Stimulated activated CD4-positive, alpha-beta T cell treated with anti-CD3 and anti-CD28 coated beads, Interleukin-12 subunit alpha, Interleukin-12 subunit beta, amount 100 ng/mL, for 24 hours (primary cell): ENCODE measurements around the gene XPO6.
"Not testable (repeated sequence)": the region's sequence is repeated elsewhere in the genome, so short reads cannot be mapped to it uniquely, and the experiment has no call there.

Source experiments
- DNase-seq, 2 experiments: peaks; one replicate each; pipeline ENCODE4 v3.0.0-alpha.2; 2020; ENCODE audit warnings: low read depth in 2 of 2

The XPO6 gene

DNA sequence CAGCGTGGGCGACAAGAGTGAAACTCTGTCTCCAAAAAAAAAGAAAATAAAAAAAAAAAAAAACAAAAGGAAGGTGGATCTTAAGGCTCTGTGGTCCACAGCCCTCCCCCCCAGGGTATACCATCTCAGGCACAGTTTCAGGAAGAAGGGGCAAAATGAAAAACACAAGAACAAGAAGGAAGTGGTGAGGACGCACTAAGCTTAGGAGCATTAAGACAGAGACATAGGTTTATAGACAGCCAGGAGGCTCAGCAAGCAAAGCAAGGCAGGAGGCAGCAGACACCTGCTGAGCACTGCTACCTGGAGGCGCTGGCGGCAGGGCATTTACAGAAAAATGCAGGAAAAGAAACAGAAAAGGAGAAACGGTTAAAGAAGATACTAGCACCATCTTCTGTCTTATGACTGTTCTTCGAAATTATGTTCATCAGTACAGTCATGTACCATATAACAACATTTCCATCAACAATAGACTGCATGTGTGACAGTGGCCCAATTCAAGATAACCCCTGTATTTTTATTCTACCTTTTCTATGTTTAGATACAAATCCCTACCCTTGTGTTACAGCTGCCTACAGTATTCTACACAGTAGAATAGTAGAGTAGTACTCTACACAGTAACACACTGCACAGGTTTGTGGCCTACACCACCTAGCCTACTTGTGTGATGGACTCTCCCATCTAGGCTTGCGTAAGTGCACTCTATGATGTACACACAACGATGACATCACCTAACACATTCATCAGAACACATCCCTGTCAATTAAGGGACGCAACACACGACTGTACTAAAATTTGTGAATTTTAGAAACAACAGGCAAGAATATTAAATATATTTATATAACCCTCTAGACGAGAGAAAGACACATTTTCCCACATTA lies 62.5 kb downstream of the XPO6 start:
- DNase-seq, result no peak

DNA sequence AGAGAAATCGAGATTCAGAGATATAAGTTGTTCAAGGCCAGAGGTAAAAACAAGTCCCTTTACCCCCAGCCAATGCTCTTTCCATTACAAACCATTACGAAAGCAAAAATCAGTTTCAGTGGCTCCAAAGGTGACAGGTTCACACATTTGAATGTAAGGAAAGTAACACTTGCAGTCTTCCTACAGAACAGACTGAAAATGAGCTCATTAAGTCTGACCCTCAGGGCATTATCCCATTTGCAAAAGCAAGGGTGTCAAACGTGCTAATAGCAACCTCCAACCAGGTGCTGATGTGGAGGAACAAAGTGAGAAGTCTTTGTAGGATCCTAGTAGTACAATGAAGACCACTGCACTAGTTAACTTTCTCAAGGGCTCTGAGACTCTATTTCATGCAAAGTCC lies 65.2 kb downstream of the XPO6 start:
- no peak for DNase-seq

DNA sequence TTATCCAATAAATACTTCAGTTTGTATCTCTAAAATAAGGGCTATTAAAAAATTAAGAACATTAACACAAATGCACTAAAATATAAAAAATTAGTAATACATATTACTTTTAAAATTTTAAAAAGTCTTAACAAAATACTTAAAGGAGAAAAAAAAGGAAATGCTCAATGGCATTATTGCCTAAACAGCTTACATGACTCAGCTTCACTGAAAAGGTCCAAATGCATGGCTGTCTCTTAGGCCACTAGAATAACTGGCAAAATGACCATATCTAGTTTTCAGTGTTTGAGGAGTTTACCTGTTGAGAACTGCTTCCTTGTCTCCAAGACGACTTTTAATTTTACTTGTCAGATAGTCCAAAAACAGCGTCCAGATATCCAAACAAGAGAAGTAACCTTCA lies 66.0 kb downstream of the XPO6 start:
- DNase-seq, result no peak

DNA sequence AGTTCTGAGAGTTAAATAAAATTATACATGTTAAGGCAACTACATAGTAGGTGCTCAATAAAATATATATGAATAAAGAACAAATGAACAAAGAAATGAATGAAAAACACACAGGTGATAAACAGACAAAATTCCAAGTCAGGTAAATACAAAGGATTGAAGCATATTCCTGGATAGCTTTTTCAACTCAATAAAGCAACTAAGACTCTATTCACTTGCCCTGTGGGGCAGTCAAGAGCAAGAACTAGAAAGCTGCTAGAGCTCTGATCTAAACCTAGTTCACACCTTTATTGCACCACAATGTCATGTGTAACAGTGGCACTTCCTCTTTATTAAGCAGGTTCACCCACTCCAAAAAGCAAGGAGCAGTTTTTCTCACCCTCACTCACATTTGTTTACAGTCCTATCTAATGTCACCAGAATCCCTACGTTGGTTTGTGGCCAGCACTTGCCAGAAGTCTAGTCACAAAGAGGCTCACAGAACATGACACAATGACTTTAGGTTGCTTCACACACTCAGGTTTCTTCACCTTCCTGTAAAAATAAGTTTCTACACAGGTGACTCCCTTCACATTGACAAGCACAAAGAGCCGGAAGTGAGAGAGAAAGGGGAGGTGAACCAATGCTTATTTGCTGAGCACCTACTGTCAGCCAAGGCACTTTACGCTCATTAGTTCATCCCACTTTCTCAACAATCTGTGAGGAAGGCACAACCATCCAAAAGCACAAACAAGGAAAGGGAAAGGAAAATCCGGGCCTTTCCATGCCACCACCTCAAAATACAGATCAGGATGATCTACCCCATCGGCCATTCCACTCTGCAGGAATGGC lies 70.8 kb downstream of the XPO6 start:
- no peak for DNase-seq

DNA sequence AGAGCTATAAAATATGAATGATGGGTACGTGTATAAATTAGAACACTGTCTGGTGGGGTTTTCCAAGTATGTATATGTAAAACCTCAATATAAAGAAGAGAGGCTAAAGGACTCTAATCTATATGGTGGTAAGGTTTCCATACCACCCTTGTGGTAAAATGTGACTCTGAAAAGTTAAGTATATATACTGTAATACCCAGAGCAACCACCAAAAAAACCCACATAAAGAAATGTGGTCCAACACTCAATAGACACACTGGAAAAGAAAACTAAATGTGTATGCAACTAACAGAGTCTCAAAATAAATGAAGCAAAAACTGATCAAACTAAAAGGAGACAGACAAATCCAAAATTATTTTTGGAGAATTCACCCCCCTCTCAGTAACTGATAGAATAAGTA lies 72.2 kb downstream of the XPO6 start:
- DNase-seq, result no peak

DNA sequence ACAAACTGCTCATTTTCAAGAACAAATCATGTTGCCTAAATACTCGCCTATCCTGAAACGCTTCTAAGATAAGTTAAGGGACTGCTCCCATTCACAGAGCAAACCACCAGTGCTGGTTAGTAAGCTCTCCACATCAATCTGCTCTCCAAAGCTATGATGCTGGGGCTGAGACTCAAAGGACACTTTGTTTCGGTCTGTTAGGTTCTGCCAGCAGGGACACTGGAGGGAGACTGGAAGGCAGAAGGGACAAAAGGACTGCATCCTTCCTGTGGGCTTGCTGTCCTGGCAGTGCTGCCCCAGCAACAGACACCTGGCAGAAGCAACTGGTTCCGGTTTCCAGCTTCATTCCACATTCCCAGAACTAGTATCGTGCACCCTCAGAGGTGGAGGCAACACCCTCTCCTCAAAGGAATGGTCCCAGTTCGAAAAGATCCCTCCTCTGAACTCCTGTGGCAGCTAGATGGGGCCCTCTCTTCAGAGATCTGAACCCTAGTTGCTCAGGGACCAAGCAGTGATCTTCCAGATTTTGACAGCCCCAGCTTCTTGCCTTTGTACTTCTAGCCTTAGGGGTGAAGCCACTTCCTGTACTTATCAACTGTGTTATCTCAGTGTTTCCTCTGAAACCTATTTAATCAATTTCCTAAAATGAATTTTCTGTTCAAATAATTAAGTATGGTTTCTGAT lies 74.9 kb downstream of the XPO6 start:
- no peak for DNase-seq

DNA sequence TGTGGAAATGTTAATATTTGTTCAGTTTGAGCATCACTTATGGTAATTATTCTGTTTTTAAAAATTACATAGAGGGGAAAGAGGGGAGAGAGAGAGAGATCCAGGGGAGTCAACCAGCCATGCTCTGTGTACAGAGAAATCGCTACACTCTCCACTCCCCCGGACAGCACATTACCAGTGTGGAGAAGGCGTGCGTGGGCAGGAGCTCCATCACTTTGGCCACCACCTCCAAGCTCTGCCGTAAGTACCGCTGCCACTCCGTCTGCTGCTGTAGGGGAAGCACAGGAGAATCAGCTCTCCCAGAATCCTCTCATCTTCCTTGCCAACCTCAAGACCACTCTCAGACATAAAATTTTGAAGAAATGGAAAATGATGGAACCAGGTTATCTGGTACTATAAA lies 78.1 kb downstream of the XPO6 start:
- no peak for DNase-seq

DNA sequence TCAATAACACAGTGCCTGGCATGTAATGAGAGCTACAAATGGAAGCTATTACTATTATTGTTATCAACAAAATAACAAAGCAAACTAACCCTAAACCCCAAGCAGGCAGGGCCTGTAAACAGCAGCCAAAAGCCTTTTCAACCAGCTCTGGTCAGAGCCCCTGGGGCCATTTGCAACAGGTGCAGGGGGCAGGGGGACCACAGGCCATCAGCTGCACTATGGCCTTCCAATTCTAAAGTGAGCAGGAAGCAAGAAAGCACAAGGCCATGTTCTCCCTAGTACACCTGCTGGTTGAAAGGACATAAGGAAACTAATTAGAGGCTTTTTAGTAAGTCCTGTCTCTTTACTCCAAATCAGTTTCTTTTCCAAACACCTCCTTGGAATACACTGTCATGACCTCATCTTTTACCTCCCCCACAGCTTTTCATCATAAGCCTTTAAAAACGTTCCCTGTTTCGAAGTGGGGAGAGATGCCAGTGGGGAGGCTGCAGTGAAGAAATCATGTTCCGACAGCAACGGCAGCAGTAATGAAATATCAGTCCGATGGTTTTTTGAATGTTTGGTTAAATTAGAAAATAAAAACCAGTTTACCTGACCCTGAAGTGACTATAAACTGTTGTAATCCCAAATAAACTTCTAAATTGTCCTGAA lies 79.9 kb downstream of the XPO6 start:
- DNase-seq, result no peak

DNA sequence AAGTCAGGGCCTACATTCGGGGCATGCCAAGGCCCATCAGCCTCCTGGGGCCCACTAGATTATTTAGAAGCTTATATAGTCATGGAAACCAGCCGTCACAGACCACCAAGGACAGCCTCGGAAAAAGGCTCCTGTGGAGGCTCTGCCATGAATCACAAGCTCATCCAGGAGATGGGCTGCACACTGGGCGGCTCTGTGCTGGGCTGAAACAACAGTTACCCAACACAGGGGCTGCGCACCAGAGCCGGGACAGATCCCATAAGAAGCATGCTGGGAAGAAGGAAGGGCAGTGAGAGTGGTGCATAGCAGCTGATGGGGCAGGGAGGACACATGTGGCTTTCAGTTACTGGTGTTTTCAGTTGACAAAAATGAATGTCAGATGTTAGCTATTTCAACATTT lies 80.6 kb downstream of the XPO6 start:
- DNase-seq, result no peak

DNA sequence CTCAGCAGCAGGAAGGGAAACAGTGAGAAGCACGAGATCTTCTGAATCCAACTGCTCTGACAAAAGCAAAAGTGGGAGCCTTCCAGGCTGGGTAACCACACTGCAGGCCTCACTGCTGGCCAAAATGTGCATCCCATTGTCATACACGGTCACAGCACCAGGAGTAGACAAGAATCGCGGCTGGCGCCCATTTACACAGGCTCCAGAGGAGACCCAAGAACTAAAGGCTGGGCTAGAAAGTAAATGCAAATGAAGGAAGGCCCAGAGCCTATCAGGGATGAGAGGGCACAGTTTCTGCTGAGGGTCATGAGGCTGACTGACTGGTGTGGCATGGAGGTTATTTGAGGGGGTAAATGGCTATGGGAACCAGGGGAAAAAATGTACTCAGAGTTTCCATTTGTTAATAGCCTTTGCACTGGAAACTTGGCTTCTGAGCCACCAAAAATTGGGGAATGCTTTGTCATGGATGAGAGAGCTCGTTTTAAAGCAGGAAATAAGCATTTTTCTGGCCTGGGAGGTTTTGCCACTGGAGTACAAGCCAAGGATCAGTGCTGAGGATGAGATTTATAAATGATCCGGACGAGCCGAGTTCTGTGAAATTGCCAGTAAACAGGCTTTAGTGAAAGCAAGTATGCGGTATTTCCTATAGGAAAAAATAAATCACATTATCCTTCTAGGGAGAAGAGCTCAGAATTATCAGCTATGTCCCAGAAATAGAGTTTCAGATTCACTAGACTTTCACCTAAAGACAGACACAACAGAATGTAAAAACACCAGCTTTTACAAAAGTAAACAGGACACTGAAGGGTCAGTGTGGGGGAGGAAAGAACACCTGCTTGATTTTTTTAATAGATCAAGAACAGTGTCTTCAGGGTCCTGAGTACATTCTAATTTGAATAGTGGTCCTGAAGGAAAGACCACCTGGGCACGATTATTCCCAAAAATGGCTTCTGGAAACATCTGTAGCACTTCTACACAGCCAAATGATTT lies 81.4 kb downstream of the XPO6 start:
- no peak for DNase-seq

DNA sequence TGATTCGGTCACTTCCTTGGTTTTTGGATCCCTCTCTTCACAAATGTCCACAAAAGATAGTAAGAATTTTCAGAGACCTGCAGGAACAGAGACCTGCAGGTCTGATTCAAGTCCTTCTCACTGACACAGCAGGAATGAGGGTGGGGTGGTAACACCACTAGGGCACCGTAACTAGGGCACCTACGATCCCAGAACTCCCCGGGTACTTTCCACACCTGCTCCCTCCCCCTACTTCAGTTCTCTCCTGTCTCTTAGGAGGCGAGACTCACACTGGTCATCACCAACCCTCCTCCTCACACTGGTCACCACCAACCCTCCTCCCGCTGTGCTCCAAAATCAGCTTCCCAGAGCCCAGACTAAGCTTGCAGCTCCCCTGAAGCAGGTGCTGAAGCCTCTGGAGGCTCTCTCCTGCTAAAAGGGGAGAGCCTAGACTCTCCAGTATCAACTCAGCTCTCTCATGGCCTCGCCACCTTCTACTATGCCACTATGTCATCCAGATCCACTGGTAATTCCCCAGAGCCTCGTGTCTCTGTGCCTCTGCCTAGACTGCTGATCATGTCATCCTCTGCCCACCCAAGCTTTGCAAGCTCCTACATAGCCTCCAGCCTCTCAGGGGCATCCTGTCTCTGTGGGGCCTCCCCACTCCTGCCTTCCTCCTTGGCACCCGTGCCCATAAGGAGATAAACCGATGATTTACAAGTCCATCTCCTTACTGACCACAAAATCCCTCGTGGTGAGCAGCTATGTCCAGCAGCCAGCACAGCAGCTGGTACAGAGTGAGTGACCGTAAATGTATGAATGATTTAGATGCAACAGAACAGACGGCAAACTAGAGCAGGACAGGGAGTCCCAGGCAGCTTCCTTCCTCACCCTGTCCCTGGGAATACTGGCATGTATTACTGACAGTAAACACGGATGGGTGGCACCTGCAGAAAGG lies 84.8 kb downstream of the XPO6 start:
- no peak for DNase-seq

DNA sequence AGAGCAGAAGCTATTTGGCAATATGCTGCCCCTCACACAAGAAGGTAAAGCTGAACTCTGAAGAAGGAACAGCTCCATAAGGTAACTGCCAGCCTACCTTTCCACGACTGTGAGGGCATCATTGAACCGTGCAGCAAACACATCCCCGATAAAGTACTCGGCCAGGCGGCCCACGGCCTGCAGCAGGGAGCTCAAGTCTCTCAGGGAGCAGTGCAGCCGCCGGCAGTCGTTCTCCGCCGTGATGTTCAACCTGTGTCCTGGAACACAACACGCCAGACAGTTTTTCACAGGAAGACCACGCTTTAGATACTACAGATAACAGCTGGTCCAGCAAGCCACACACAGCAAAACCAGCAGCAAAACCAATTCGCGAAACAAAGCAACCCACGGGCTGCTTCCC lies 86.2 kb downstream of the XPO6 start:
- no peak for DNase-seq

DNA sequence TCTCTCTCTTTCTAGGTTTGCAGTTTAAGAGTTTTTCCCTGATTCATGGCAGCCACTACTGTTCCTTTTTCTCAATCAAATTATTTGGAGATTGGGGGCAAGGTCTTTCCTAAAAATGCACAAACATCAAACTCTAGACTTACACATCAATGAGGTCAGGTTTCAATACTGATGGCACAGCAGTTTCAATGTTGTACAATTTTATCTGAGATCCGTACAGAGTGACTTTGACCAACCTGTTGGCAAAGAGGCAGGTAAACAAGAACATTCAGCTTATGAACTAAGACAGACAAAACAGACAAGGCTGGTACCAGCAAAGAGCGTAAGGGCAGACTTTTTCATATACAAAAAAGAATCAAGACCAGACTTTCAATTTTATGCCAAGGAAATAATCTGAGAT lies 90.2 kb downstream of the XPO6 start:
- DNase-seq, result no peak

DNA sequence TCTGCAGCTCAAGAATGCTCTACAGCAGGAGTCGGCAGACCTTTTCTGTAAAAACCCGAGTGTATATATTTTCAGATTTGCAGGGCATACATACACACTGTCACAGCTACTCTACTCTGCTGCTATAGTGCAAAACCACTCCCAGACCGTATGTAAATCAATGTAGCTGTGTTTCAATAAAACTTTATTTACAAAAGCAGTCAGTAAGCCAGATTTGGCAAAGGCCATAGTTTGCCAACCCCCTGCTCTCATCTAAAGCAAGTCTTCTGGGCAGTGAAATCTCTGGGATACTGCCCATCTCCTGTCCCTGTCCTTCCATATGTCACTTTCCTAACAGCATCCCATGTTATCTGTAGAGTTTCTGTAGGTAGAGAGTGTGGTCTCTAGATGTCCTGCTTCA lies 91.0 kb downstream of the XPO6 start:
- no peak for DNase-seq

DNA sequence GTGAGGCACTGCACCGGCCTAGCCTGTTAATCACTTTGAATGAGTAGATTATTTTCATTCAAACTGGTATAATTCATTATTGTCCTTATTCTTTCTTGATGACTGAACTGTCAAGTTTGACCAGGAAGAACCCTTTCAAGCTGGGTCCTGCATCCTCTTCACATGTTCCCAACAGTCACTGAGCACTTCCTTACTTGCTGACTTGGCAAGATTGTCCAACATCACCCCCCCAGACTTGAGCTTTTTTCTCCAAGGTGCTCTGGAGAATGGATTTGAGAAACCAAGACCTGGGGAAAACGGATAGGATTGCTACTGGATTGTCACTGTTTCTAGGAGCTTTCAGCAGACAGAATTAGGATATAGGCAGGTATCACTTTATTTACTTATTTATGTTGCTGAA lies 93.1 kb downstream of the XPO6 start:
- no peak for DNase-seq

DNA sequence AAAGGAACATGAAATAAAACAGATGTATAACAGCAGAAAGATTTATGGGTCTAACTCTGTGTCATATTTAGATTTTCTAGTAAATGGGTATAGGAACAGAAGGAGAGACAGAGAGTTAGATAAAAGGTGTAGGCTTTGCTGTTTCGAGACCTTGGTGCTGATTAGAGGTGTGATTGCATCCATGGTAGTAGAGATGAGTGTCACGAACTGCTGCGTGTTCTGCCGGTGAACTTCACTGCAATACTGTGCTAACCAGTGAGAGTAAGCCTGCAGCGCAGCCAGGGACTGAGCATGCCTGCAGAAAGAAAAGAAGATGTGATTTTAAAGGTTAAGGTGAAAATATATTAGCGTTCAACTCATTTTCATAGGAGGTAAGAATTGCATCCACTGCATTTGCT lies 94.6 kb downstream of the XPO6 start:
- DNase-seq, result no peak

DNA sequence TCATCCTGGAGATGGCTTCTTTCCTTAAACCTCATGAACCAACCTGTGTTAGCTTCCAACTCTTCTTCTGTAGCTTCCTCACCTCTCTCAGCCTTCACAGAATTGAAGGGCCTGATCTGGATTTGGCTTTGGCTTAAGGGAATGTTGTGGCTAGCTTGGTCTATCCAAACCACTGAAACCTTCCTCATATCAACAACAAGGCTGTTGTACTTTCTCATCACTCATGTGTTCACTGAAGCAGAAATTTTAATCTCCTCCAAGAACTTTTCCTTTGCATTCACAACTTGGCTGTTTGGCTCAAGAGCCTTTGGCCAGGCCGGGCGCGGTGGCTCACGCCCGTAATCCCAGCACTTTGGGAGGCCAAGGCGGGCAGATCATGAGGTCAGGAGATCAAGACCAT lies 95.9 kb downstream of the XPO6 start:
- DNase-seq, result not testable (repeated sequence)

DNA sequence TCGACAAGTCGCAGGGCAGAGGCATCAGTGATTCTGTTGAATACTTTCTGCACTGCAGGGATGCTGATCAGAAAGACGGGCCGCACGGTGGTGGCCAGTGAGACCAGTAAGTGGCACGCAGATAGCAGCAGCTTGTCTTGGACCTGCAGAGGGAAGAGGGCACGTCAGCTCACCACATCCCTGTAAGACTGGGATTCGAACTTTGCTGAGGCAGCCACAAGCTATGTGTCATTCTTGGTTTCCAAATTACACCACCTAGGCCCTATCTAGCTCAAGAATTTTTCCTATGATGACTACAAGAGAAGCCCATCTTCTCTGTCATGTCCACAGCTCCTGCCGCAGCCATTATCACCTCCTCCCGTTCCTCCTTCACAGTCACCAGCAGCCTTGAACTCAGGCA lies 98.9 kb downstream of the XPO6 start:
- no peak for DNase-seq

DNA sequence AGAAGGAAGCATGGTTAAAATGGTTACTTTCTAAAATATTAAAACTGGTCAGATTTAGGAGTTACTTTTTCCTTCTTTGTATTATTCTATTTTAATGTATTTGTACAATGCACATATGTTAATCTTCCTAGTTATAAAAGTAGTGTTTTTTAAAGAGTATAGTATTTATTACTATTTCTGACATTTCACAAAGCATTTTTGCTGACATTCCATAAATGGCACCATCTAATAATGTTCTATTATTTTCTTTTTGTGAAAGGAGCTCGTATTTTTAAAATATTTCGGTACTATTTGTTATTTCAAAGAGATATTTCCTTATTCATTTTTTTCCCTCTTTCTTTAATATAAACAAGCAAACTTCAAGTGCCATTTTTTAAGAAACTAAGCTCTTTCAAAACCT lies 100.8 kb downstream of the XPO6 start:
- DNase-seq, result no peak

DNA sequence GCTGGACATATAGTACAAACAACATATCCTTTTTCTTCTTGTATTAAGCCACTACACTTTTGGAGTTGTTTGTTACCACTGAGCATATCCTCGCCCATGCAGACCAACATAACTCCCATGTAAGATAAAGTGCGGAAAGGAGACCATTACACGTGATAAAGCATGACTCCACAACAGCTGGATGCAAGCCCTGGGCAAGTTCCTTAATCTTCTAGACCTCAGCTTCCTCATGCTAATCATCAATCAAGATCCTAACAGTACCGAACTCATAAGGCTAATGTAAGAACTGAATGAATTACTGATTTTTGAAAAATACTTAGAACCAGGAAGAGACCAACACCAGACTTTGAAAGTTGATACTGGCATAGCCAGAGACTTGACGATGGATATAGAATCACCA lies 101.3 kb downstream of the XPO6 start:
- DNase-seq, result no peak
